ENCODE data around the gene CCSER1.

Gene CCSER1

DNA sequence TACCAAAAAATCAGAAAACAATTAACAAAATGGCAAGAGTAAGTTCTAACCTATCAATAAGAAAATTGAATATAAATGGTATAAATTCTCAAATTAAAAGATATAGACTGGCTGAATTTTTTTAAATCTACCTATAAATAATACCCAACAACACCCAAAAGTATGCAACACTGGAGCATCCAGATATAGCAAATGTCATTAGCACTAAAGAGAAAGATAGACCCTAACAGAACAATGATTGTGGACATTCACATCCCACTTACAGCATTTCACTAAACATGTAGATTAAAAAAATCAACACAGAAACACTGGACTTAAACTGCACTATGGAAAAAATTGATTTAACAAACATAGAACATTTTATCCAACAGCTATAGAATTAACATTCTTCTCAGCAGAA, 1503.6 kb downstream of the CCSER1 start:
- DNase-seq: no peak

DNA sequence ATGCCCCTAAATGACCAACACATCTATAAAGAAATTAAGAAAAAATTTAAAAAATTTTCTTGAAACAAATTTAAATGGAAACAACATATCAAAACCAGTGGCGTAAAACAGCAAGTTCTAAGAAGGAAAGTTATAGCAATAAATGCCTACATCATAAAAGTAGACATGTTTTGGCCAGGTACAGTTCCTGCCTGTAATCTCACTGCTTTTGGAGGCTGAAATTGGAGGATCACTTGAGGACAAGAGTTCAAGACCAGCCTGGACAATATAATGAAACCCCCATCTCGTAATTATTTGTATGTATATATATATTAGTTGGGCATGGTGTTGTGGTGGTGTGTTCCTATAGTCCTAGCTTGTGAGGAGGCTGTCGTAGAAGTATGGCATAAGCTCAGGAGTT, 1504.1 kb downstream of the CCSER1 start:
- no peak for DNase-seq

DNA sequence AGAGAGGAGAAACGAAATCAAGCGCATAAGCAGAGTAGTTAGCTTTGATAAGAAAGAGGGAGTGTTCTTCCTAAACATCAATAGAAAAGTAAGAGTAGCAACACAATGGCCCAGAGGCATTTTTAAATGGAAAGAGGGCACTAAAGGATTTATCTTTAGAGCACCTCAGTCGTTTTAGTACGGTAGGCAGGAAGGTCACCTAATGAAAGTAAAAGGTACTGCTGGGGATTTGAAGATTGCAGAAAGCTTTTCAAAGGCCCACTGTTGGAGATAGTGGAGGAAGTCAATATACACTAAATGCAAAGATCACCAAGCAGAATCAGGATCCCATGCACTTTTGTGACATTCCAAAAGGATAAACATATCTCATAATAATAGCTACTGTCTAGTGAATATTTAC, 1508.9 kb downstream of the CCSER1 start:
- no peak for DNase-seq
